Measurements from ENCODE around the gene FCHSD2. TPM values are rescaled to one million over a fixed set of nuclear protein-coding genes. Genes with fewer than 3 reads are reported as not detected.
"Not testable (repeated sequence)": the region's sequence is repeated elsewhere in the genome, so short reads cannot be mapped to it uniquely, and the experiment has no call there.

FCHSD2 gene
- total RNA-seq, 2 donors from 2014 or later: 20.0 to 22.1 TPM

GRCh38 chr11:73099512-73100266, 42.4 kb downstream of the FCHSD2 start:
- ATAC-seq: no peak
- intact Hi-C loops (cut with DNase I, micrococcal nuclease): no loop called here
- DNase-seq: no peak

GRCh38 chr11:73095613-73096012, 46.5 kb downstream of the FCHSD2 start:
- no peak for DNase-seq
- no peak for ATAC-seq
- intact Hi-C loops (cut with DNase I, micrococcal nuclease): no loop called here

GRCh38 chr11:73091521-73092305, 50.4 kb downstream of the FCHSD2 start:
- DNase-seq (no peak), ATAC-seq (no peak)
- intact Hi-C loops (cut with DNase I, micrococcal nuclease): no loop called here

GRCh38 chr11:73087730-73088129, 54.4 kb downstream of the FCHSD2 start:
- DNase-seq (no peak), ATAC-seq (no peak)
- intact Hi-C loops (cut with DNase I, micrococcal nuclease): no loop called here

- ATAC-seq: no peak
- intact Hi-C loops (cut with DNase I, micrococcal nuclease): no loop called here
- no peak for DNase-seq
Measured at GRCh38 chr11:73085189-73085875, 56.8 kb downstream of the FCHSD2 start.

- intact Hi-C loops (cut with DNase I, micrococcal nuclease): no loop called here
- DNase-seq: no peak
- ATAC-seq: no peak
Measured at GRCh38 chr11:73078631-73079030, 63.5 kb downstream of the FCHSD2 start.

GRCh38 chr11:73077454-73077853, 64.7 kb downstream of the FCHSD2 start:
- DNase-seq: no peak
- no peak for ATAC-seq
- intact Hi-C loops (cut with DNase I, micrococcal nuclease): no loop called here

GRCh38 chr11:73074319-73074718, 67.8 kb downstream of the FCHSD2 start:
- ATAC-seq (peak; percentile 55), DNase-seq (no peak)
- intact Hi-C loops (cut with DNase I, micrococcal nuclease): no loop called here

- peak; percentile 99 for ATAC-seq
- intact Hi-C loops (cut with DNase I, micrococcal nuclease): no loop called here
- DNase-seq: no peak
Measured at GRCh38 chr11:73072935-73073481, 69.1 kb downstream of the FCHSD2 start.

GRCh38 chr11:73070653-73071052, 71.5 kb downstream of the FCHSD2 start:
- intact Hi-C loops (cut with DNase I, micrococcal nuclease): no loop called here
- DNase-seq: no peak
- no peak for ATAC-seq

- ATAC-seq; DNase-seq; intact Hi-C loops (cut with DNase I, micrococcal nuclease): not testable (repeated sequence)
Measured at GRCh38 chr11:73061857-73062424, 80.2 kb downstream of the FCHSD2 start.

- DNase-seq; ATAC-seq; intact Hi-C loops (cut with DNase I, micrococcal nuclease): not testable (repeated sequence)
Measured at GRCh38 chr11:73061434-73061833, 80.7 kb downstream of the FCHSD2 start.

GRCh38 chr11:73059915-73060314, 82.2 kb downstream of the FCHSD2 start:
- DNase-seq (no peak), ATAC-seq (no peak)
- intact Hi-C loops (cut with DNase I, micrococcal nuclease): no loop called here

GRCh38 chr11:73058989-73059674, 83.0 kb downstream of the FCHSD2 start:
- ATAC-seq (no peak), DNase-seq (no peak)
- intact Hi-C loops (cut with DNase I, micrococcal nuclease): no loop called here

GRCh38 chr11:73055655-73056354, 86.3 kb downstream of the FCHSD2 start:
- DNase-seq: no peak
- intact Hi-C loops (cut with DNase I, micrococcal nuclease): no loop called here
- ATAC-seq: no peak

GRCh38 chr11:73055002-73055401, 87.1 kb downstream of the FCHSD2 start:
- intact Hi-C loops (cut with DNase I, micrococcal nuclease): no loop called here
- ATAC-seq (no peak), DNase-seq (no peak)

GRCh38 chr11:73053964-73054363, 88.2 kb downstream of the FCHSD2 start:
- intact Hi-C loops (cut with DNase I, micrococcal nuclease): no loop called here
- ATAC-seq (no peak), DNase-seq (no peak)

- ATAC-seq (no peak), DNase-seq (no peak)
- intact Hi-C loops (cut with DNase I, micrococcal nuclease): no loop called here
Measured at GRCh38 chr11:73048446-73048845, 93.7 kb downstream of the FCHSD2 start.

Measured in left colon (tissue), 2 donors.